CD8-positive, alpha-beta memory T cell (primary cell): Measurements from ENCODE around the gene NFILZ. TPM values are rescaled to one million over a fixed set of nuclear protein-coding genes. Genes with fewer than 3 reads are reported as not detected.

Experiments used
- CTCF ChIA-PET: fragments of 350-600 bp; sonication (Branson Sonifier 250); formaldehyde crosslinking; loops from one replicate; lab custom pipeline; 2021; ENCODE audit warnings: antibody characterized with exemption; lab: Charles Lee
- POLR2A ChIA-PET: fragments of 350-600 bp; sonication (Branson Sonifier 250); formaldehyde crosslinking; loops from one replicate; lab custom pipeline; 2021; ENCODE audit warnings: antibody characterized with exemption; lab: Charles Lee
- DNase-seq, 5 donors: peaks; one replicate each; pipeline versions ENCODE4 v3.0.0 to v3.0.0-alpha.2; 2020 to 2022; ENCODE audit warnings: mixed read lengths in 1 of 5
- H3K27ac ChIP-seq: one replicate; pipeline ENCODE4 v1.7.0; 2013; ENCODE audit warnings: low read depth, mild to moderate bottlenecking, low read length, moderate library complexity
- H3K27me3 ChIP-seq: 2 replicates; pipeline ENCODE4 v1.7.0; 2013; ENCODE audit warnings: low read length, mild to moderate bottlenecking; ENCODE audit not compliant: insufficient read depth, poor library complexity, severe bottlenecking
- H3K36me3 ChIP-seq: 2 replicates; pipeline ENCODE4 v1.7.0; 2013; ENCODE audit warnings: mild to moderate bottlenecking, low read length, moderate library complexity; ENCODE audit not compliant: insufficient read depth
- H3K4me1 ChIP-seq: 2 replicates; pipeline ENCODE4 v1.7.0; 2013; ENCODE audit warnings: mild to moderate bottlenecking, low read length, moderate library complexity; ENCODE audit not compliant: insufficient read depth
- H3K4me3 ChIP-seq: 2 replicates; pipeline ENCODE4 v1.7.0; 2013; ENCODE audit warnings: mild to moderate bottlenecking, low read length
- H3K9me3 ChIP-seq: 2 replicates; pipeline ENCODE4 v1.7.0; 2013; ENCODE audit warnings: mild to moderate bottlenecking, low read length
- H3K27ac Mint-ChIP-seq, 8 donors: one replicate each; pipeline ENCODE4 v1.8.0; 2020 to 2021; ENCODE audit warnings: mixed read lengths in 8 of 8, mild to moderate bottlenecking in 6 of 8, inconsistent platforms in 3 of 8, moderate library complexity in 3 of 8
- H3K27me3 Mint-ChIP-seq, 2 donors: one replicate each; pipeline ENCODE4 v1.8.0; 2020 to 2021; ENCODE audit warnings: mixed read lengths in 2 of 2, mild to moderate bottlenecking in 1 of 2, moderate library complexity in 1 of 2
- H3K36me3 Mint-ChIP-seq, 3 donors: one replicate each; pipeline ENCODE4 v1.8.0; 2020 to 2021; ENCODE audit warnings: mixed read lengths in 3 of 3, inconsistent platforms in 1 of 3, mild to moderate bottlenecking in 1 of 3
- H3K4me1 Mint-ChIP-seq, 3 donors: one replicate each; pipeline ENCODE4 v1.8.0; 2020 to 2021; ENCODE audit warnings: mixed read lengths in 3 of 3, inconsistent platforms in 1 of 3, mild to moderate bottlenecking in 1 of 3
- H3K4me3 Mint-ChIP-seq, 7 donors: one replicate each; pipeline ENCODE4 v1.8.0; 2020 to 2021; ENCODE audit warnings: mixed read lengths in 7 of 7, mild to moderate bottlenecking in 6 of 7, moderate library complexity in 4 of 7, inconsistent platforms in 2 of 7
- H3K9me3 Mint-ChIP-seq, 5 donors: one replicate each; pipeline ENCODE4 v1.8.0; 2020 to 2022; ENCODE audit warnings: mixed read lengths in 5 of 5, mild to moderate bottlenecking in 3 of 5, moderate library complexity in 2 of 5, inconsistent platforms in 1 of 5
- polyA plus RNA-seq: library from polyadenylated mRNA; unstranded; fragments of 300-500 nt; fragmentation: Illumina TruSeq; gene quantifications from one replicate; pipeline ENCODE4 v1.2.3, GENCODE V29; 2021
- total RNA-seq, 2 experiments: library from RNA; stranded (reverse); gene quantifications; one replicate each; pipeline ENCODE4 v1.2.3, GENCODE V29; 2021

NFILZ gene
- total and polyA plus RNA-seq, 3 experiments from 2014 or later: not detected

DNA sequence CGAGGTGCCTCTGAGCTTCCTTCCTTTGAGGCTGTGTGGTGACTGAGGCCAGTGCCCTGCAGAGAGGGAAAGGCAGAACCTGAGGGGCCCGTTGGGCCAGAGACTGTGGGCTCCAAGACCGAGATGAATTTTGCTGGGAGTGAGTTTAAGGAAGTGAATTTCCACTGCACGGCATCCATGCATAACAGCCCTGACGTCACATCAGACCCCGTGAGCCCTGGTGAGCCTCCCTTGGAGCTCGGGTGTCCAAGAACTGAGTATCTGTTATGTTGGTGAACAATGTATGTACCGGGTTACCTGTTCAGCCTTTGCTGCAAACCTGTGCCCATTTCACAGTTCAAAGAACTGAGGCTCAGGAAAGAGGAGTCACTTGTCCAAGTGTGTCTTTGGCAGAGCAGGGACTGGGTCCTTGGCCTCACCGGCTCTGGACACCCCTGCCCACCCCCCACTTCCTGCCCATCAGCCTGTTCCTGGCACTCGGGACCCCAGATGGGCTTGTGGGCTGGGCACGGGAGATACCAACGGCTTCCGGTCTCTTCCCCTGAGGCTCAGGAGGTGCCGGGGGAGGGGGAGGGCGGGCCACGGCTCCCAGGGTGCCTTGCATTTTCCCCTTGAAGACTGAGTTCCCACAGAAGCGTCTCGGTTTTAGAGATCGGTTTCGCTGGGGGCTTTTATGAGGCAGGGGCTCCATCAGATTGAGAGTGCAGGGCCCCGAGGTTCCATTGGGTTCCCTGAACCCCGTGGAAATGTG is 33.7 kb downstream of the NFILZ start:
- H3K27ac Mint-ChIP-seq: peak overlapping the region; percentile 1 to 82 (median 50)
- H3K36me3 Mint-ChIP-seq: peaks cover 0 to 1% (median 0%) of the 10 kb centered on the region in 3 donors
- H3K9me3 Mint-ChIP-seq: no peaks in the 10 kb centered on the region
- H3K27me3 Mint-ChIP-seq: no peaks in the 10 kb centered on the region
- H3K27ac ChIP-seq: no peak overlapping the region
- DNase-seq: peak; percentile 15 to 55 (median 18)
- H3K27me3 ChIP-seq: no peaks in the 10 kb centered on the region
- H3K9me3 ChIP-seq: no peaks in the 10 kb centered on the region
- ChIA-PET CTCF (interaction anchor here (2.0 kb wide), 1 partner anchor 30 kb away, joined by 11 read pairs; no protein-coding TSS in a partner anchor), POLR2A (interaction anchor here (0.8 kb wide), 1 partner anchor 9 kb away, joined by 4 read pairs; no protein-coding TSS in a partner anchor)
- peak overlapping the region; percentile 1 for H3K4me3 ChIP-seq
- H3K4me1 ChIP-seq: peaks cover 41% of the 10 kb centered on the region
- H3K4me3 Mint-ChIP-seq: peak overlapping the region; percentile 34 to 81 (median 64)
- H3K4me1 Mint-ChIP-seq: peaks cover 51 to 62% (median 53%) of the 10 kb centered on the region in 3 donors
- no peaks in the 10 kb centered on the region for H3K36me3 ChIP-seq

DNA sequence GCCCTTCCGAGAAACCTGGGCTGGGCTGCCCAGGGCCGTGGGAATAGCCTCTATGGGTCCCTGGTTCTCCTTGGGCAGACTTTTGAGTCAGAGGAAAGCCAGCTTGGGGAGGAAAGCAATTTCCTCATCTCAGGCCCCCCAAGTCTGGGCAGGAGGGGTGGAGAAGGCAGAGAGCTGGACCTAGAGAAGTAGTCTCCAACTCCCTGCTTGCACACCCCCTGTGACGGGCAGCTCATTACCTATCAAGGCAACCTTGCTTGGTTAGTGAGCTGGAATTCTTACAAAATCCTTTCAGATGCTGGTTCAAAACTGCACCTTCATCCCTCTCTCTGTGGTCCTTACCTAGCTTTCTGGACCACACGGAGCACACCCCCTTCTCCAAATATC is 34.2 kb downstream of the NFILZ start:
- DNase-seq: no peak
- Histone ChIP-seq H3K9me3 (no peaks in the 10 kb centered on the region), H3K27ac (no peak overlapping the region), H3K36me3 (no peaks in the 10 kb centered on the region), H3K27me3 (no peaks in the 10 kb centered on the region), H3K4me1 (peaks cover 41% of the 10 kb centered on the region), H3K4me3 (no peak overlapping the region)
- peaks cover 0 to 1% (median 0%) of the 10 kb centered on the region in 3 donors for H3K36me3 Mint-ChIP-seq
- H3K27ac Mint-ChIP-seq: peak overlapping the region in 7 of 8 donors; percentile 17 to 82 (median 39)
- CTCF ChIA-PET: interaction anchor here (1.9 kb wide), 1 partner anchor 30 kb away, joined by 8 read pairs; no protein-coding TSS in a partner anchor
- no peaks in the 10 kb centered on the region for H3K9me3 Mint-ChIP-seq
- H3K27me3 Mint-ChIP-seq: no peaks in the 10 kb centered on the region
- H3K4me1 Mint-ChIP-seq: peaks cover 52 to 63% (median 56%) of the 10 kb centered on the region in 3 donors
- H3K4me3 Mint-ChIP-seq: peak overlapping the region in 6 of 7 donors; percentile 38 to 81 (median 48)
- POLR2A ChIA-PET: no interaction called here

DNA sequence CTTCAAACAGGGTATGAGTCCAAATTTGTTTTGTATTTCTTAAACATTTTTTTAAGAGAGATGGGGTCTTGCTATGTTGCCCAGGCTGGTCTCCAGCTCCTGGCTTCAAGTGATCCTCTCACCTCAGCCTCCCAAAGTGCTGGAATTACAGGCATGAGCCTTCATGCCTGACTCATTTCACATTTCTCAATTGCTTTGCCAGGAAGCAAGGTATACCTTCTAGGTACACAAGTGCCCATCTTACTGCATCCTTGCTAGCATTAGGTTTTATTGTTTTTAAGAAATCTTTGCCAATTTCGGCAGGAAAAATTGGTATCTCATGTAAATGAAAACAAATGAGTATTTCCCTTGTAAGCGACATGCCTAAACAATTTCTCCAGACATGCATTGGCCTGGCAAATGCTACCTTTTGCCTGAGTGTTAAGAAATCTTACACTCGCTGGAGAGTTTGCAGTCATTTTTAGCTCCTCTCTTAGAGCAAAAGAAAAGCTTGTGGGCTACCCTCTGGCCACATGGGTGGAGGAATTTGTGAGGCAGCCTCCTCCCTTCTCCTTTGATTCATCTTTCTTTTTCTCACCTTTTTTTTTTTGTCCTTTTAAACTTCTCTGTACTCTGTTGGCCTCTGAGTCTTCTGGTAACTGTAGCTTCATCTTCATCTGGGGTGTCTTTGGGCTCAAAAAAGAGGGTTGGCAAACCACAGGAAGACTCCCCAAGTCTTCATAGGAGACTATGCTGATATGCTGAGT is 35.2 kb downstream of the NFILZ start:
- peaks cover 41% of the 10 kb centered on the region for H3K4me1 ChIP-seq
- H3K27me3 ChIP-seq: no peaks in the 10 kb centered on the region
- H3K9me3 Mint-ChIP-seq: no peaks in the 10 kb centered on the region
- DNase-seq: peak in 1 of 5 donors; percentile 41
- H3K4me3 ChIP-seq: no peak overlapping the region
- peaks cover 58 to 70% (median 58%) of the 10 kb centered on the region in 3 donors for H3K4me1 Mint-ChIP-seq
- peak overlapping the region; percentile 6 to 95 (median 64) for H3K27ac Mint-ChIP-seq
- no peaks in the 10 kb centered on the region for H3K36me3 ChIP-seq
- H3K27me3 Mint-ChIP-seq: no peaks in the 10 kb centered on the region
- no peak overlapping the region for H3K27ac ChIP-seq
- H3K36me3 Mint-ChIP-seq: peaks cover 0 to 1% (median 0%) of the 10 kb centered on the region in 3 donors
- ChIA-PET CTCF (interaction anchor here (0.8 to 1.9 kb wide), 4 partner anchors 10 to 29 kb away, joined by 3 to 8 read pairs (median 4); no protein-coding TSS in a partner anchor), POLR2A (no interaction called here)
- H3K9me3 ChIP-seq: no peaks in the 10 kb centered on the region
- H3K4me3 Mint-ChIP-seq: peak overlapping the region in 5 of 7 donors; percentile 7 to 51 (median 19)

DNA sequence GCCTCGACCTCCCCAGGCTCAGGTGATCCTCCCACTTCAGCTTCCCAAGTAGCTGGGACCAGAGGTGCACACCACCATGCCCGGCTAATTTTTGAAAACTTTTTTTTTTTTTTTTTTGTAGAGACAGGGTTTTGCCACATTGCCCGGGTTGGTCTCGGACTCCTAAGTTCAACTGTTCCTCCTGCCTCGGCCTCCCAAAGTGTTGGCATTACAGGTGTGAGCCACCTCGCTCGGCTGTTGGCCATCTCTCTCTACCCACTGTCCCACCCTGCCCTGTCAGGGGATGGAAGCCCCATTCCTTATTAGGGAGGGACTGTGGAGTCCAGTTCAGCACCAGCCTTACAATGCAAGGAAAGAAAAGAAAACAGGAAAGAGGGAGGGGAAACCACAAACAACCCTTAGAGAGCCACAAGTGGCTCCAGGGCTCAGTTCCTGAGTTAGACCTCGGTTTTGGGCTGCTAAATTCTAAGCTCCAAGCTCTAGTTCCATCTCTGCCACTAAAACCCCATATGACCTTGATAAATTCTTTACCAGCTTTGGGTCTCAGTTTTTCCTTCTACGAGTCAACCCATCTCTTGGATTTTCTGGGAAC is 36.5 kb downstream of the NFILZ start:
- Histone ChIP-seq H3K27ac (no peak overlapping the region), H3K4me1 (peaks cover 52% of the 10 kb centered on the region), H3K9me3 (no peaks in the 10 kb centered on the region), H3K27me3 (no peaks in the 10 kb centered on the region), H3K36me3 (no peaks in the 10 kb centered on the region), H3K4me3 (no peak overlapping the region)
- POLR2A ChIA-PET: no interaction called here
- no peak for DNase-seq
- Mint-ChIP-seq H3K4me1 (peaks cover 64 to 80% (median 68%) of the 10 kb centered on the region in 3 donors), H3K36me3 (peaks cover 0 to 1% (median 0%) of the 10 kb centered on the region in 3 donors), H3K27me3 (no peaks in the 10 kb centered on the region), H3K27ac (peak overlapping the region in 5 of 8 donors; percentile 24 to 94 (median 72)), H3K4me3 (peak overlapping the region in 2 of 7 donors; percentile 35 to 63), H3K9me3 (no peaks in the 10 kb centered on the region)
- CTCF ChIA-PET: interaction anchor here (1.0 kb wide), 1 partner anchor 28 kb away, joined by 4 read pairs; no protein-coding TSS in a partner anchor

DNA sequence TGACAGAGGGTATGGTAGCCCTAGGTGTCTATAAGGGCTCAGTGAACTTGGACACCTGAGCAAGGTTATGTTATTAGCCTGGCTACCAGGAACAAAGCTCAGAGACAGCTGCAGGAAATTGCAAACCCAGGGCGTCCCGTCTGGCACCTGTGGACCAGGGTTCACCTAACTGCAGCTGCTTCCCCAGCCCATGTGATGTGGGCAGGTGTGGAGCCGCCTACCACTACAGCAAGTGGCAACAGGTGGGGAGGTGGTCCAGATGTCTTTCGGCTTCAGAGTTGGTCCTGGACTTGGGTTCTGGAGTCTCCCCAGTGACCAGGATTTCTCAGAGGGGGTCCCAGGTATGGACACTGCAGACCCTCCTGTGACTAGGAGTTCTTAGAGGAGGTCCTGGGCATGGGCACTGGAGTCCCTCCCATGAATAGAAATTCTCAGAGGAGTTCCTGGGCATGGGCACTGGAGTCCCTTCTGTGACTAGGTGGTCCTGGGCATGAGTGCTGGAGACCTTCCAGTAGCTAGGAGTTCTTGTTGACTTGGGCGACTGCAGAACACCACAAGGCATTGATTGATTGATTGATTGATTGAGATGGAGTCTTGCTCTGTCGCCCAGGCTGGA is 43.0 kb downstream of the NFILZ start:
- ChIA-PET POLR2A (no interaction called here), CTCF (interaction anchor here (1.0 kb wide), 2 partner anchors 20 to 92 kb away, joined by 3 to 4 read pairs; no protein-coding TSS in a partner anchor)
- peaks cover 31 to 50% (median 43%) of the 10 kb centered on the region in 3 donors for H3K4me1 Mint-ChIP-seq
- no peak overlapping the region for H3K27ac ChIP-seq
- no peaks in the 10 kb centered on the region for H3K27me3 ChIP-seq
- no peak overlapping the region for H3K27ac Mint-ChIP-seq
- no peaks in the 10 kb centered on the region for H3K9me3 ChIP-seq
- no peaks in the 10 kb centered on the region for H3K9me3 Mint-ChIP-seq
- no peak for DNase-seq
- peaks cover 0 to 1% of the 10 kb centered on the region in 2 donors for H3K27me3 Mint-ChIP-seq
- peaks cover 26% of the 10 kb centered on the region for H3K4me1 ChIP-seq
- H3K4me3 Mint-ChIP-seq: no peak overlapping the region
- no peaks in the 10 kb centered on the region for H3K36me3 ChIP-seq
- H3K4me3 ChIP-seq: no peak overlapping the region
- H3K36me3 Mint-ChIP-seq: peaks cover 0 to 6% (median 0%) of the 10 kb centered on the region in 3 donors

DNA sequence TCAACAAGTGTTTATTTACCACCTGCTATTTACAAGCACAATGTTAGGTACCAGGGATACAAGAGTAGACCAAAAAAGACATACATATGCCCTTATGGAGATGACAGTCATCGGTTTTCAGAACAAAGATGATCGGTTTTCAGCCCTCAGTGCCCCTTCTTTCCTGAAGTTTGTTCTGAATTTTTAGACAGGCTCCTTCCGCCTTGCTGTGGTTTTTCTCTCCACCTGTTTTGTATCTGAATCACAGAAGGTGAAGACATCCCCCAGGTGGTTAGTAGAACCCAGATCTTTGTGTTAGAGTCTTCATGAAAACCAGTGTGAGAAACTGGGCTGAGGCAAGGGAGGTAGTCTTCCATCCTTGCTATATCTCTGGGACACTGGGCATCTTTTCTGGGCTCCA is 44.6 kb downstream of the NFILZ start:
- Histone ChIP-seq H3K27me3 (no peaks in the 10 kb centered on the region), H3K27ac (no peak overlapping the region), H3K4me1 (peaks cover 23% of the 10 kb centered on the region), H3K36me3 (no peaks in the 10 kb centered on the region), H3K9me3 (no peaks in the 10 kb centered on the region), H3K4me3 (no peak overlapping the region)
- no peak overlapping the region for H3K4me3 Mint-ChIP-seq
- H3K9me3 Mint-ChIP-seq: peaks cover 0 to 3% (median 0%) of the 10 kb centered on the region in 5 donors
- H3K27ac Mint-ChIP-seq: no peak overlapping the region
- H3K4me1 Mint-ChIP-seq: peaks cover 19 to 43% (median 30%) of the 10 kb centered on the region in 3 donors
- peaks cover 0 to 7% (median 0%) of the 10 kb centered on the region in 3 donors for H3K36me3 Mint-ChIP-seq
- DNase-seq: no peak
- H3K27me3 Mint-ChIP-seq: peaks cover 0 to 3% of the 10 kb centered on the region in 2 donors
- CTCF ChIA-PET: no interaction called here
- POLR2A ChIA-PET: no interaction called here

DNA sequence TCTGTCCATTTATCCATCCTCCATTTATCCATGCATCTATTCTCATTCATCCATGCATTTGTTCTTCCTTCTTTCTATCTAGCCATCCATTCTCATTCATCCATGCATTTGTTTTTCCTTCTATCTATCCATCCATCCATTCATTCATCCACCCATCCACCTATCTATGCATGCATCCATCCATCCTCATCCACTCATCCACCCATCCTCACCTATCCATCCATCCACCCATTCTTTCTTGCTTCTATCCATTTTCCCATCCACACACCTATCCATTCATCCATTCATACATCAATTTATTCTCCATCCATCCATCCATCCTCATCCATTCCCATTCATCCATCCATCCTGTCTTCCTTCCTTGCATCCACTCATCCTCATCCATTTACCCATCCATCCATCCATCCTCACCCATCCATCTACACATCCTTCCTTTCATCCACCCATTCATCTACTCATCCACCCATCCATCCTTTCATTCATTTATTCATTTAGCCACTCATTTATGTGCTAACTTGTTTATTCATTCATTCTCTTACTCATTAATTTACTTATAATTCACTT is 47.9 kb downstream of the NFILZ start:
- peaks cover 0 to 7% (median 5%) of the 10 kb centered on the region in 3 donors for H3K36me3 Mint-ChIP-seq

More for the DNA sequence above, 47.9 kb downstream of the NFILZ start:
- Histone ChIP-seq H3K27me3 (no peaks in the 10 kb centered on the region), H3K36me3 (no peaks in the 10 kb centered on the region), H3K4me3 (no peak overlapping the region), H3K4me1 (peaks cover 12% of the 10 kb centered on the region), H3K27ac (no peak overlapping the region), H3K9me3 (no peaks in the 10 kb centered on the region)
- H3K27me3 Mint-ChIP-seq: peaks cover 0 to 3% of the 10 kb centered on the region in 2 donors
- POLR2A ChIA-PET: no interaction called here
- peaks cover 0 to 3% (median 0%) of the 10 kb centered on the region in 5 donors for H3K9me3 Mint-ChIP-seq
- H3K4me1 Mint-ChIP-seq: peaks cover 17 to 37% (median 22%) of the 10 kb centered on the region in 3 donors
- CTCF ChIA-PET: interaction anchor here (1.1 kb wide), 1 partner anchor 15 kb away, joined by 3 read pairs; no protein-coding TSS in a partner anchor
- H3K27ac Mint-ChIP-seq: no peak overlapping the region
- no peak overlapping the region for H3K4me3 Mint-ChIP-seq
- DNase-seq: no peak
